ENCODE results near the gene PCSK5.

PCSK5 gene

DNA sequence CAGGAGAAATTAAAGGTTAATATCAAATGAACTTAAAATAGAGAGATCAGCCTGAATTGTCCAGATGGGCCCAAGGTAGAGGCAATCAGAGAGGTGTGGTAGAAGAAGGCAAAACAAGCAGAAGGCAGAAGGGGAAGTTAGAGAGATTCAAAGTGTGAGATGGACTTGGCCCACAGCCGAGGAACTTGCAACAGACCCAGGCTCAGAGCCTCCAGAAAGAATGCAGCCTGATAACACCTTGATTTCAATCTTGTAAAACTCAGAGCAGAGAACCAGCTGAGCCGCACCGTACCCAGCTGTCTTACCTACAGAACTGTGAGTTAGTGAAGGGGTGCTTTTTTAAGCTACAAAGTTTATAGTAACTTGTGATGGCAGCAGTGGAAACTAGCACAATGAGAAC, 312.9 kb downstream of the PCSK5 start:
- DNase-seq = no peak

DNA sequence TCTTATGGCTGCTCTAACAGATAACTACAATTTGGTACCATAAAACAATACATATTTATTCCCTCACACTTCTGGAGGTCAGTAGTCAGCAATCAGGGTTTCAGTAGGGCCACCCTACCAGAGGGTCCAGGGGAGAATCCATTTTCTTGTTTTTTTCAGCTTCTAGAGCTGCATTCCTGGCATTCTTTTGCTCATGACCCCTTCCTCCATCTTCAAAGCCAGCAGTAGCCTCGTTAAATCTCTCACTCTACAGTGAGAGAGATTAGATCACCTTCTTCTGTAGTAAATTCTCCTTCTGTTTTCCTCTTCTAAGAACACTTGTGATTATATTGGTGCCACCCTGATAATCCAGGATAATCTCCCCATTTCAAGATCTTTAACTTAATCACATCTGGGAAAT, 316.3 kb downstream of the PCSK5 start:
- DNase-seq = no peak

DNA sequence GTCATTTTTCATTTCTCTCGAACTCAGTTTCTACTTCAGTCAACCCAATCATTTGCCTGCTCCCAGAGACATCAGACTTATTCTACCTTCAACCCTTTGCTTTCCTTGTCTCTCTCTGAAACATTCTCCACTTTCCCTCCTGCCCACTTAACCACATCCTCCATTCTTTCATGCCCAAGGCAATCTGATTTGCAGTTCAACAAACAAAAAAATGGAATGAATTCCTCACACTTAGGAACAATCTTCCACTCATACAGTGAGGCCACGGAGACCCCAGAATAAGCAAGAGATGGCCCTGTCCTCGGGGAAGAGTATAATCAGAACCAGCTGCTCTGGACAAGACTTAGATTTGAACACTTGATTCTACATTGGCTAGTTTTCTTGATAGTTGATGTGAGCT, 323.3 kb downstream of the PCSK5 start:
- DNase-seq = no peak

GRCh38 chr9:76215066-76215465, 324.6 kb downstream of the PCSK5 start:
- no peak for DNase-seq

DNA sequence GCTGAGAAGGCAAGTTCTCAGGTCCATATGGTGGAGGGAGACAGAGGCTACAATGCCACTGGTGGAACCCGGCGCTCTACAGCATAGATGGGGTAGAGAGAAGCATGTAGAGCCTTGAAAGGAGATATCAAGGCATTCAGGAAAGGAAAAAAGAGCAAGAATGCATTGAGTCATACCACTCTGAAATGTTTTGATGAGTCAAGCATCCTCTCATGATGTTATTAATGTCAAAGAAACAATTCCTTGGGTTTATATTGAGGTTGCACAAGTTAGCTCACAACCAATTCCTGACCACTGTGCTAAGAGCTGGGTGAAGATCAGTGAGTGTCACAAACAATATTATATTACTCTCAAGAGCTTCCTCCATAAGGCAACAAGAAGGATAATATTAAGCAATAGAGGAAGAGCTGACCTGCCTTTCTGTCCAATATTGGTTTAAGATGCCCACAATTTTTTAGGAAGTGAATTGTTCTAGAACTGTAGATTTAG, 325.7 kb downstream of the PCSK5 start:
- DNase-seq = no peak

GRCh38 chr9:76218117-76218885, 327.8 kb downstream of the PCSK5 start:
- DNase-seq = no peak

GRCh38 chr9:76218886-76219445, 328.5 kb downstream of the PCSK5 start:
- DNase-seq = no peak

DNA sequence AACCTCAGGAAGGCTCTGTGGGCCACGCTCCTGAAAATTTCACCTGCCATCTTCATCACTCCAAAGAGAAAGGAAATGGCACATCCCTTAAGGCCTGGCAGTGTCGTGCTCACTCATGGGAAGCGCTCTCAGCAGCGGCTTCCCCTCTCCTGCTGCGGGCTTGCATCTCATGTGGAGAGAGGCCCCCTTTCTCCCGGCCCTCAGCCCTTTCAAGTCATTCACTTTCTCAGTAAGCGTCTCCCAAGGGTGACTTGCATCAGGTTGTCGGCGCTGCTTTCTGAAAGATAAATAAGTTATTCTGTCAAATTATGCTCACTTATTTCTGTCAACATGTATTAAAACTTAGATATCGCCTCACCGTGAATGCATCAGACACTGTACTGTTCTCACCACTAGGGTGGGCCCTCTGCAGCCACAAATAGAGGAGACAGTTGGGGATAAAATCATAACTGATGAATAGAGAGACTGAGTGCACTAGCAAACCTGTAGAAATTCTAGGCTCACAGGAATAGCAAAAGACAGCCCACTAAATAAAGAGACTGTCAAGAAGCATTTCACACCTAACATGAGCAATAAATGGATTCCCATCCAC, 329.2 kb downstream of the PCSK5 start:
- DNase-seq = no peak

GRCh38 chr9:76221423-76221822, 330.9 kb downstream of the PCSK5 start:
- no peak for DNase-seq

DNA sequence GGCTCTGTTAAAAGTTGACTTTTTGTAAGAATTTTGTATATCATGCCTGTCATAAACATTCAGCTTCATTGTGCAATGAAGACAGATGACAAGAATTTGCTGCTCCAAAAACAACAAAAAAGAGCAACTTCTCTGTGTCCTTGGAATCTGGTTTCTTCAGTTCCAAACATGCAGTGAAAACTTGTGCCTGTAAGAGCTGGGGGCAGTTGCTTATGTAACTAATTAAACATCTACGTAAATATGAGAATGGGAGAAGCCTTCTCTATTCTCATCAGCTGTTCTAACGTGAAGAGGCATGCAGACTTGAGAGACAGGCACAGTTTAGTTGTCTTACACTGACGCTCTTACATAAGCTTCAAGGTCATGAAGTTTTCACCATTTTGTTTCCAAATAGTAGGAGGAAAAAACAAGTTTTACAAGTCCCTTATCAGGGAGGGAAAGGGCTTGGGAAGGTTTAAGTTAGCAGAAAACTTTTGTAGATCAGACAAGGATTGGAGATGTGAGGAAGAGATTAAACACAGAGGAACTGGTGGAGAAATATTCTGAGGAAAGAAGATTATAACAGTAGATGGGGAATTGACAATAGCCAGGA, 333.4 kb downstream of the PCSK5 start:
- no peak for DNase-seq

DNA sequence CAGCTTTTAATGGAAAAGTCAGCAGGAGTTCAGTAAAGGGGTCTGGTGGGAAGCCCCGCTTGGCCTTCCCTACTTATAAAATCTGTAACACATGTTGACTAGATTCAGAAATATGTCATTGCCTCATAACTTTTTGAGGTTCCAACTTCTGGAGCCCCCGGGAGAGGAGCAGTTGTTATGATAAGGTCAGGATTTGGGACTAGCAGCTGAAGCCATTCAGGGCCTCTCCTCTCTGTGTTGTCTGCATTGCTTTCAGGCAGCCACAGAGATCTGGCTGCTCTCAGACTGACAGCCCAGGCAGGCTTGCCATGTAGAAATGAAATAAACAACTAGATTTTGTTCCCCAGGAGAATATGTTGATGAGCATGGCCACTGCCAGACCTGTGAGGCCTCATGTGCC, 336.7 kb downstream of the PCSK5 start:
- no peak for DNase-seq

DNA sequence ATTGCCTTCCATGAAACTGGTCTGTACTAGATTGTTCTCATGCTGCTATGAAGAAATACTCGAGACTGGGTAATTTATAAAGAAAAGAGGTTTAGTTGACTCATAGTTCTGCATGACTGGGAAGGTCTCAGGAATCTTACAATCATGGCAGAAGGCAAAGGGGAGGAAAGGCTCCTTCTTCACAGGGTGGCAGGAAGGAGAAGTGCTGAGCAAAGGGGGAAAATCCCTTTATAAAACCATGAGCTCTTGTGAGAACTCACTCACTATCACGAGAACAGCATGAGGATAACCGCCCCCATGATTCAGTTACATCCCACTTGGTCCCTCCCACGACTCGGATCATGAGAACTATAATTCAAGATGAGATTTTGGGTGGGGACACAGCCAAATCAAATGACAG, 340.5 kb downstream of the PCSK5 start:
- no peak for DNase-seq

GRCh38 chr9:76232861-76233489, 342.5 kb downstream of the PCSK5 start:
- DNase-seq = no peak

DNA sequence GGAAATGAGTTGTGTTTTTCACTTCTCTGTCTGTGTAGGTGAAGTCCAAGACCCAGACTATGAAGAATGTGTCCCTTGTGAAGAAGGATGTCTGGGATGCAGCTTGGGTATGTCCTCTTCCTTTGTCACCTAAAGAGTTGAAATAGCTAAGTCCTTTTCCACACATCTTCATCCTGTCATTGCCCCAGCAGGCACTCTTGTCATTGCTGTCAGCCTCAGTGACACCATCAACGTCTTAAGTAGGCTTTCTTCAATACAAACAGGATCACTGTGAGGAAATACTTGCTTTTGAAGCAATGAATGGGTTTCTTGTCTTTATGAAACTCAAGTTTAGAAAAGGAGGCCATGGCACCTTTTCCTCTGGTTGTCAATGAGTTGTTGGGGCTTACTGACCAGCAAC, 350.1 kb downstream of the PCSK5 start:
- DNase-seq = no peak

DNA sequence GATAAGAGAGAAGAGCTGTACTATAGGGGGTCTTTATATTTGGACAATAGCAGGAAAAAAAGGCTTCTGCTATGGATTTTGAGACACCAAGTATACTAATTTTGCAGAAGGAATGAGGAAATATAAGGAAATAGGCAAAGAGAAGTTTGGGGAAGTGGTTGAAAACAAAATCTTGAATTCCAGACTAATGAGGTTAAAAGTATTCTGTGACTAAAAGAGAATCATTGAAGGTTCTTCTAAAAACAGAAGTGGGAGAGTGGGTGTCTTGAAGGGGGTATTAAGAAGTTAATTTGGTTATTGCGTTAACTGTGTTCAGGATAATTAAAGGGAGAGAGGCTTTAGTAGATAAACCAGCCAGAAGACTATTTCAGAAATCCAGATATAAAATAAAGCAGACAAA, 355.0 kb downstream of the PCSK5 start:
- no peak for DNase-seq

GRCh38 chr9:76246680-76247079, 356.2 kb downstream of the PCSK5 start:
- no peak for DNase-seq

DNA sequence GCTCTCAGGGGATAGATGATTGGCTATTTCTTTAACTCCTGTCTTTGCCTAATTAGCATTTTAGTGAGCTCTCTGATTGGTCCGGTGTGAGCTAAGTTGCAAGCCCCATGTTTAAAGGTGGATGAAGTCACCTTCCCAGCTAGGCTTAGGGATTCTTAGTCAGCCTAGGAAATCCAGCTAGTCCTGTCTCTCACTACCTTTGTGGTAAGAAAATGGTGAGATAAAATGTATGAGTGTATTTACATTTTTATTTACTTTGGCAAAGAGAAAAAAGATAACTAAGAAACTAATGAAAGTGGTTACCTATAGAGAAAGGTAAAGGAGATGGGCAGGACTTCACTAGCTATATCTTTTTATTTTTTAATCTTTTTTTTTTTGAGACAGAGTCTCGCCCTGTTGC, 357.0 kb downstream of the PCSK5 start:
- DNase-seq = no peak

DNA sequence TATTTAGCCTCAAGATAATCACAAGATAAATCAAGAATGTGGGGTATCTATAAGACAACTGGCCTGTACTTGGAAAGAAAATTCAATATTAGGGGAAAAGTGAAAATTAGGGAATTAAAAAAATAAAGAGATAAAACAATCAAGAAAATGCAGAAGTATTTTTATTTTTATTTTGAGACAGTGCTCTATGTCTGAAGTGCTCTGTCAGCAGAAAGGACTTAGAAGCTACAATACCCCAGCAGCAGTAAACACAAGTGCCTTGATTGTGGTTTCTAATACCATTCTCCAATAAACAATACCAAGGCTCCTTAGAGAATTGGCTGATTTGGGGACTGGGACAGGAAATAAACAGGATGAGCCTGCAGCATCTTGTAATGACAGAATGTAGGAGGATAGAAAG, 358.8 kb downstream of the PCSK5 start:
- DNase-seq = no peak

- no peak for DNase-seq
These were observed 365.4 kb downstream of the PCSK5 start for GRCh38 chr9:76255781-76256455.

- DNase-seq = no peak
These were observed 366.8 kb downstream of the PCSK5 start for GRCh38 chr9:76257311-76257710.

- DNase-seq = no peak
These were observed 376.3 kb downstream of the PCSK5 start for GRCh38 chr9:76266649-76267283.

DNA sequence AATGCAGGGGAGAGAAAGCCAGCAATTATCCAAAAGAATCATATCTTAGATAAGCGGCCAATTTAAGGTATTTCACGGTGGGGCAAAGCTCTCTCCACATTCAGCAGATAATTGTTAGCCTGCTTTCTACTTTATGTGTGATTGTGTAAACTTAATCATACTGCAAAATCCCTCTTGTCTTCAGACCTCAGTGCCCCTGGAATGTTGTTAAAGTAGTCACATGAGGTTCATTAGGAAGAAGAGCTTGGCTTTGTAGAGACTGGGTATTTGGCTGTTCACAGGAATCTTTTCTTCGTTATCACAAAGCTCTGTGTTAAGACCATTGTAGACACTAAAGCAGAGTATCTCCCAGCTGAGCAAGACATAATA, 376.8 kb downstream of the PCSK5 start:
- DNase-seq = no peak

- no peak for DNase-seq
These were observed 379.3 kb downstream of the PCSK5 start for GRCh38 chr9:76269789-76270188.

Data from NCI-H2029 treated with DMSO at 0.1 percent for 48 hours (cell line).